ENCODE measurements around the gene TNS1.

GRCh38 chr2:217996361-217996760, 6.4 kb downstream of the TNS1 start:
- no peak for TF ChIP-seq EP300 (IDR thresholded peaks at IDR 0.05; ENCODE audit: borderline replicate concordance in 1 of 2, low read depth in 1 of 2, low read length in 1 of 2)
- no peak for TF ChIP-seq CTCF (IDR thresholded peaks at IDR 0.05)
- TF ChIP-seq RAD21 (IDR thresholded peaks at IDR 0.05; ENCODE audit: low read length): no peak
- no peak for TF ChIP-seq MEF2A (IDR thresholded peaks at IDR 0.05; ENCODE audit: borderline replicate concordance, low read depth)
- TF ChIP-seq RFX5 (IDR thresholded peaks at IDR 0.05; ENCODE audit: low read length): no peak
- no peak for TF ChIP-seq REST (IDR thresholded peaks at IDR 0.05; ENCODE audit: low read depth, low read length)
- TF ChIP-seq SMC3 (IDR thresholded peaks at IDR 0.05; ENCODE audit: low read depth, low read length): no peak
- TF ChIP-seq USF1 (IDR thresholded peaks at IDR 0.05; ENCODE audit: borderline replicate concordance, low read depth): no peak
- TF ChIP-seq RCOR1 (IDR thresholded peaks at IDR 0.05; ENCODE audit: low read length): no peak
